ENCODE data around the gene MARCKSL1.
"Not testable (repeated sequence)": the region's sequence is repeated elsewhere in the genome, so short reads cannot be mapped to it uniquely, and the experiment has no call there.

Gene MARCKSL1, protein sequence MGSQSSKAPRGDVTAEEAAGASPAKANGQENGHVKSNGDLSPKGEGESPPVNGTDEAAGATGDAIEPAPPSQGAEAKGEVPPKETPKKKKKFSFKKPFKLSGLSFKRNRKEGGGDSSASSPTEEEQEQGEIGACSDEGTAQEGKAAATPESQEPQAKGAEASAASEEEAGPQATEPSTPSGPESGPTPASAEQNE

DNA sequence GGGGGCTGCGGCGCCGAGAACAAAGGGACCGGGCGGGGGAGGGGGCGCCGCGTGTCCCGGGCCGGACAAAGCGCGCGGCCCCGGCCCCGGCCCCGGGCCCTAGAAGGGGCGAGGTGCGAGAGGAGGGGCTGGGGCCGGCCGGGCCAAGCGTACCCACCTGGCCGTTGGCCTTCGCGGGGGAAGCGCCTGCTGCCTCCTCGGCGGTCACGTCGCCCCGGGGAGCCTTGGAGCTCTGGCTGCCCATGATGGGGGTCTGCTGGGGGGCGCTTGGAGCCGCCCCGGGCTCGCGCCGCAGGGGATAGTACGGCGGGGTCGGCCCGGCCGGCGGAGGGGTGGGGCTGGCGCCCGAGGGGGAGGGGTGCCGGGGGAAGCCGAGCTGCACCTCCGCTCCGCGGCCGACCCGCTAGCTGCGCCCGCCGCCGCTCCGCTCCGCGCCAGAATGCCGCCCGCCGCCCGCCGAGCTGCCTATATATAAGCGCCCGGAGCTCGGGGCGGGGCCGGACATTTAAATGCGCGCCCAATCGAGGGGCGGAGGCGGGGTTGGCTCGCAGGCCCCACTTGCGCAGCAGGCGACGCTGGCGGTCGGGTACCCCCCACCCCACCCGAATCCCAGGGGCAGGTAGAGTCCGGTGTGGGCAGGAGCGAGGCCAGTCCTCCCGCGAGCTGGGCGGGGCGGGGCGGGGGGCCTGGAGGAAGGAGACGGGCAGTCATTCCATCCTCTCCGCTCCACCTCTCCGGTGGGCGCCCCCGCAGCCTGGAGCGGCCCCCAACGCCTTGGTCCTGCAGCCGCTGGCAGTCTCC is at the start of gene MARCKSL1:
TSS of gene MARCKSL1 (minus strand) at position 444 of the 801 bp plus-strand sequence. CDS start at position 244, 200 bp downstream.
- DNase-seq, result peak; percentile 35

GRCh38 chr1:32380057-32380456 is 44.0 kb upstream of the MARCKSL1 start:
- DNase-seq, result no peak

- DNase-seq, result no peak
These were observed 41.6 kb upstream of the MARCKSL1 start for GRCh38 chr1:32377541-32378220.

GRCh38 chr1:32376199-32376598 is 40.2 kb upstream of the MARCKSL1 start:
- no peak for DNase-seq

- no peak for DNase-seq
These were observed 38.1 kb upstream of the MARCKSL1 start for GRCh38 chr1:32373996-32374592.

GRCh38 chr1:32372149-32372756 is 36.2 kb upstream of the MARCKSL1 start:
- no peak for DNase-seq

- DNase-seq, result no peak
These were observed 32.0 kb upstream of the MARCKSL1 start for GRCh38 chr1:32367912-32368635.

GRCh38 chr1:32365445-32365844 is 29.4 kb upstream of the MARCKSL1 start:
- no peak for DNase-seq

DNA sequence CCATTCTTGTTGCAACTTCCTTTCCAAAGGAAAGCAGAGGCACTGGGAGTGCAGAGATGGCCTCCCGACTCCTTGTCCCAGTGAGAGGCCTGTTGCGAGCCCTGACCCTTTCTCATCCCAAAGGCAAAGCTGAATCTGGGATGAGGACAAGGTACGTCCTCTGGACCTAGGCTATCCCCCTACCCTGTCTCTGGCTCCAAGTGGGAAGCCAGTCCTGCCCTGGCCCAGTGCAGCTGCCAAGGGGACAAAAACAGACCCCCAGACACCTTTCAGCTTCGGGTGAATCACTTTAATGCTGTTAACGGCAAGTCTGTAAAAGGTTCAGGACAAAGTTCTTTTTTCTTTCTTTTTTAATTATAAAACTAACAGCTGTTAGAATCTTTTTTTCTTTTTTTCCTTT is 28.8 kb upstream of the MARCKSL1 start:
- DNase-seq, result no peak

- no peak for DNase-seq
These were observed 27.7 kb upstream of the MARCKSL1 start for GRCh38 chr1:32363713-32364112.

DNA sequence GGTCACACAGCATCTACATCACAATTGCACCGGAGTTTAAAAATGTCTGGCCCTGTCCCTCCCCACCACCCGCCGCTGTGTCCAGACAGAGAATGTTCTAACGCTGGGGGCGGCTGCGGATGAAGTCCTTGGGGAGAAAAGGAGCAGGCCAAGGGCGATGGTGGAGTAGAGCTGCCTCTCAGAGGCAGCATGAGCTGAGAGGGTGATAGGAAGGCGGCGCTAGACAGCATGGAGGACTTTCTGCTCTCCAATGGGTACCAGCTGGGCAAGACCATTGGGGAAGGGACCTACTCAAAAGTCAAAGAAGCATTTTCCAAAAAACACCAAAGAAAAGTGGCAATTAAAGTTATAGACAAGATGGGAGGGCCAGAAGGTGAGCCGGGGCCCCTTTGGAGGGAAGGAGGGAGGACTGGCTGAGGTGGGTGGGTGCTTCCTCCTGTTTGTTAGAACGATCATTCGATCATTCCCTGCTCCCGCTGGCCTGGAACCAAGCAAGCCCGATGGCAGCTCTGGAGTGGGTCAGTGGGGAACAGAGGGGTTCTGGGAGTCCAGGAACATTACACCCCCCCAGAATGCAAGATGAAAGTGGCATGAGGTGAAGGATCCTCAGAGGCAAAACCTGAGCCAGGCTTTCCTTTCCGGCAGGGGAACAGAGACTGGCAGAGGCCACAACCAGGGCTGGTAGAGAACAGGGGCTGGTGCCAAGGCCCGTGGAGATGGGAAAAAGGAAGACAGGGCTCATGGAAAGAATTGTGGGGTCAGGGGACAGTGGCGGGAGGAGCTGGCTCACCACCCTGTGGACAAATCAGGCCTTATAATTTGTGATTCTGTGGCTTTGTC is 26.7 kb upstream of the MARCKSL1 start, which contains the start of the genes FAM229A and TSSK3:
TSS of gene FAM229A (minus strand) at position 12 of the 840 bp plus-strand sequence. CDS start 394 bp downstream, outside the sequence.
TSS of gene TSSK3 (plus strand) at position 66 of the 840 bp plus-strand sequence. CDS start at position 229, 163 bp downstream.
- no peak for DNase-seq

DNA sequence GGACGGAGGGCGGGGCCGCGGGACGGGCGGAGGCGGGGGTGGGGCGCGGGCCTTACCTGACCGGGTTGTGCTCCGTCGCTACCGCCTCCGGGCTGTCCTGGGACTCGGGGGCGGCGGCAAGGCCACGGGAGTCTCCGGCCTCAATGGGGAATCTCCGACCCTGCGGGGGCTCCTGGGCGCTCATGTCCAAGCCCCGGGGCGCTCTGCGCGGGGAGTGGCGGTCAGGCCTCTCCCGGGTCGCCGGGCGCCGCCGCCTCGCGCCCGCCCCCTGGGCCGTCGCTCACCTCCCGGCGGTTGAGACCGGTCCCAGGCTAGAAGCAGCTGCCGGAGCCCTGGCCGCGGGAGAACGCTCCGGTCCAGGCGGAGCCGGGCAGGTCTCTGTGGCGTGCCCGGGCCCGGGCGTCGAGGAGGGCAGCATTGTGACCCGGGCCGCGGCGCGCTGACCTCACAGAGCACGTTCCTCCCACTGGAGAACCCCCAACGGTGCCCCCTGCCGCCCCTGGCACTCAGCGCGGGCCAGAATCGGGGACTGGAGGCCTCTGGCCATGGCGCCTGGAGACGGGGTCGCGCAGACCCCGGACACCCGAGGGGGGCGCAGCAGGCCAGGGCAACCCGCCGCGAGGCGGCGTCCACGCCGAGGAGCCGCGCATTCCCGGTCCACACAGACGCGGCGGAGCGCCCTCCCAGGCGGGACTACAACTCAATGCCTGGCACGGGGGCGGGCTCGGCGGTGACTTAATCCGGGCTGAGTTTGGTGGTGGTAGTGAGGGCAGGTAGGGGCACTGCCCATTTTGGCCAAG is 25.8 kb upstream of the MARCKSL1 start:
- DNase-seq, result peak; percentile 3

DNA sequence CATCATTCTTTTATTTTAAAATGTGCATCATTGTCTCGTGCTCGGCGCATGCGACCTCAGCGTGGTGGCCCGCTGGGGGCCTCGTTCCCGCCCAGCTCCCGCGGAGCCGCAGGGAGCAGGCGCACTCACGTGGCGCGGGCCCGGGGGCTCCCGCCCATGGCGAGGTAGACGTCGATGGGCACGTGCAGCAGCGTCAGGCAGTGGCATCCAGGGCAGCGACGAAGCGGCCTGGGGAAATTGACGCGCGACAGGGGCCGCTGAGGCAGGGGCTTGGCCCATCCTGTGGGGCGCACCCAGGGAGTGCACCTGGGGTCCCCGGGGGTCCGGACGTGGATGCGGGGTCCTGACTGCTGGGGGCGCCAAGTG is 25.3 kb upstream of the MARCKSL1 start:
- DNase-seq, result no peak

DNA sequence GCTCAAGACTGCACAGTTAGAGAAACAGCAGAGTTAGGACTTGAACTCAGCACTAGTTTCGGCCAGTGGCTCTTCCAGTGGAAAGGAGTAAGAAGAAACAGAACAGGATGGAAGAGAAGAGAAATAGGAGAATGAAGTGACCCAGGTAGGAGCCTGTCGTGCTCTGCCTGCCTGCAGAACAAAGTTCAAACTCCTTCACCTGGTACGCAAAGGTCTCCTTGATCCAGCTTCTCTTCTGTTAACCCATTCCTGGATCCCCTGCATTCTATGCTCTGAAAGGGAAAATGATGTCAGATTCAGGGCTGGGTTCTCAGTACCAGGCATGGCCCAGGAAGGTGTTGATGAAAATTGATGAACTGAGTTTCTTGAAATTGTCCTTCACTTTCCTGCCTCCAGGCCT is 22.4 kb upstream of the MARCKSL1 start:
- no peak for DNase-seq

DNA sequence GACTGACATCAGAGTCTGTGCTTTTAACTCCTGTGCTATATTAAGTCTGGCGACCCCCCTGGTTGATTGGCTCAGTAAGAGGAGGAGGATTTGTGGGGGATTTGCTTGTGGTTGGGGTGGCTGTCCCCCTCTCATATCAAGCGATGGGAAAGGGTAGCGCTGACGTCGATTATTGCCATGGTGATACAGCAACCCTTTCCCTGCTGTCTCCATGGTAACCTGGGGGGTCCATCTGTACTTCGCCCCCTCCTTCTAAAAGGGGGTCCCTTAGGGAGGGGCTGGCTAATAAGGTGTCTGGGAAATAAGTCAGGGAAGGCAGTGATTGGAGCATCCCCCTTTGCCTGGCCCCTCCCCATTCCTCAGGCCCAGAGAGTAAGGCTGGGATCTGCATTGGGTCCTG is 21.6 kb upstream of the MARCKSL1 start:
- DNase-seq, result no peak

DNA sequence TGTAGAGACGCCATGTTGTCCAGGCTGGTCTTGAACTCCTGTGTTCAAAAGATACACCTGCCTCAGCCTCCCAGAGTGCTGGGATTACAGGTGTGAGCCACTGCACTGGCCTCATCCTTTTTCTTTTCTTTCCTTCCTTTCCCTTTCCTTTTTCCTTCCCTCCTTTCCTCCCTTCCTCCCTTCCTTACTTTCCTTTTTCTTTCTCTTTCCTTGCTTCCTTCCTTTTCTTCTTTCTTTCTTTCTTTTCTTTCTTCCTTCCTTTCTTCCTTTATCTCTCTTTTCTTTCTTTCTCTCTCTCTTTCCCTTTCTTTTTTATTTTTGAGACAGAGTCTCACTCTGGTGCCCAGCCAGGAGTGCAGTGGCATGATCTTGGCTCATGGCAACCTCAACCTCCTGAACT is 20.4 kb upstream of the MARCKSL1 start:
- DNase-seq, result no peak

DNA sequence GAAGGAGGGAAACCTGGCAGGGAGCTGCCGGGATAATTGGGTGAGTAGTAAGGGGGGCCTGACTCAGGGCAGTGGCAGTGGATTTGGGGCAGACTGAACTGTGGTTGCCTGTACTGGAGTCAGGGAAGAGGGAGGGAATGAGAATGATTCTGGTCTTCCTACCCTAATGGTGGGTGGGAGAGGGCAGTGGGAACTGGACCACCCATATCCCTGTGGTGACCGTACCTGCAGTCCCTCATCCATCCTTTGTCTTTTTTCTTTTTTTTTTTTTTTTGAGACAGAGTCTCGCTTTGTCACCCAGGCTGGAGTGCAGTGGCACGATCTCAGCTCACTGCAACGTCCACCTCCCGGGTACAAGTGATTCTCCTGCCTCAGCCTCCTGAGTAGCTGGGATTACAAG is 19.7 kb upstream of the MARCKSL1 start:
- DNase-seq, result not testable (repeated sequence)

DNA sequence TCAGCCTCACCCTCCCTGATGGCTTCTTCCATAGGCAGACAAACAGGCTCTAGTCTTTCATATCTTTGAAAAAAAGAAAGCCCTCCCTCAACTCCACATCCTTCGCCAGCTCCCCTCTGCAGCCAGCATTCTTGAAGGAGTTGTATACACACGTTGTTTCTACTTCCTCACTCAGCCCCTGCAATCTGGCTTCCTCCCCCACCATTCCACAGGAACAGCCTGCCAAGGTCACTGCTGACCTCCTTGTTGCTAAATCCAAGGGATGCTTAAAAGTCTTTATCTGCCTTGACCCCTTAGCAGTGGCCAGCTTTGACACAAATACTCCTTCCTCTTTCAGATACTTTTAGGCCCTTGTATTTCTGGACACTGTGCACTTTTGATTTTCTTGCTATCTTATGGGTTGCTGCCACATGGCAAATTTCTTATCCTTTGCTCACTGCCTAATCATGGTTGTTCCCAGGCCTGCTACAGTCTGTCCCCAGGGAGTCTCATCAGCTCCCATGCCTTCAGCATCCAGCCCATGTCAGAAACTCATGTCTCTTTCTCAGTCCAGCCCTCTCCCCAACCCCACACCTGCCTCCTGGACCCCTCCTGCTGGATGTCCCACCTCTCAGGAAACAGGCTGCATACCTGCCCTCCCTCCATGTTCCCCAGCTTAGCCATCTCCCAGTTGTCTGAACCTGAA is 18.0 kb upstream of the MARCKSL1 start:
- no peak for DNase-seq

DNA sequence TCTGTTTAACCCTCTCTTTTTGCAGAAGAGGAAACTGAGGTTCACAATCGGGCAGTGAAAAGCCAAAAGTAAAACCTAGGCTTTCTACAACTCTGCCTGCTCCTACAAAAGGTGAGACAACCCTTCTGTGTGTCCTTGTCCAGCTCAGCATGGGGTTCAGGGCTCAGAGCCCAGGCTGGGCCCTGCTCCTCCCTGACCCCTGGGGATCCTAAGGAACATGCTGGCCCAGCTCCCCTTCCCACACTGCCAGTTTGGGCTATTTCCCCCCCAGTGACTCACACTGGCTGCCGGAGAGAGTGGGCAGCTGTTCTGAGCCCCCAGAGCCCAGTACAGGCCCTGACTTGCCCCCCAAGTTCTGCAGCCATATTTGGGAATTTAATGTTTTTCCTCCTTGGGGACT is 17.4 kb upstream of the MARCKSL1 start:
- DNase-seq, result no peak

Data from NCI-H1694 (cell line).